NK-92 (cell line): ENCODE data around the gene ZWILCH.
"Not testable (repeated sequence)": the region's sequence is repeated elsewhere in the genome, so short reads cannot be mapped to it uniquely, and the experiment has no call there.

Source experiments
- DNase-seq: peaks from one replicate; lab custom pipeline; 2025; ENCODE audit not compliant: unreplicated experiment; lab: John Stamatoyannopoulos, UW

The ZWILCH gene

GRCh38 chr15:66504563-66505429 lies at the start of gene ZWILCH, which contains the start of gene RPL4:
TSS of gene ZWILCH (plus strand) at chr15:66505326. CDS start at chr15:66505339, 13 bp downstream.
TSS of gene RPL4 (minus strand) at chr15:66504855. CDS start at chr15:66504790, 65 bp downstream.
- DNase-seq, result no peak

GRCh38 chr15:66456211-66456610 lies 48.9 kb upstream of the ZWILCH start:
- DNase-seq, result no peak

- DNase-seq, result no peak
Observed at GRCh38 chr15:66459818-66460615, 45.1 kb upstream of the ZWILCH start.

GRCh38 chr15:66461294-66461693 lies 43.8 kb upstream of the ZWILCH start:
- DNase-seq, result not testable (repeated sequence)

GRCh38 chr15:66461917-66462316 lies 43.2 kb upstream of the ZWILCH start:
- no peak for DNase-seq

GRCh38 chr15:66462627-66463026 lies 42.5 kb upstream of the ZWILCH start:
- no peak for DNase-seq

GRCh38 chr15:66465294-66465693 lies 39.8 kb upstream of the ZWILCH start:
- DNase-seq, result not testable (repeated sequence)

GRCh38 chr15:66467162-66468040 lies 37.7 kb upstream of the ZWILCH start:
- DNase-seq, result not testable (repeated sequence)

- not testable (repeated sequence) for DNase-seq
Observed at GRCh38 chr15:66470825-66471224, 34.3 kb upstream of the ZWILCH start.

GRCh38 chr15:66472176-66472999 lies 32.7 kb upstream of the ZWILCH start:
- no peak for DNase-seq

- no peak for DNase-seq
Observed at GRCh38 chr15:66474135-66474534, 31.0 kb upstream of the ZWILCH start.

- no peak for DNase-seq
Observed at GRCh38 chr15:66474963-66475362, 30.2 kb upstream of the ZWILCH start.

- no peak for DNase-seq
Observed at GRCh38 chr15:66476535-66476934, 28.6 kb upstream of the ZWILCH start.

GRCh38 chr15:66477011-66477410 lies 28.1 kb upstream of the ZWILCH start:
- DNase-seq, result no peak

GRCh38 chr15:66480267-66480666 lies 24.9 kb upstream of the ZWILCH start:
- no peak for DNase-seq

GRCh38 chr15:66481107-66481856 lies 23.8 kb upstream of the ZWILCH start:
- no peak for DNase-seq

GRCh38 chr15:66482539-66482938 lies 22.6 kb upstream of the ZWILCH start:
- no peak for DNase-seq

- DNase-seq, result no peak
Observed at GRCh38 chr15:66483131-66483566, 22.0 kb upstream of the ZWILCH start.

- no peak for DNase-seq
Observed at GRCh38 chr15:66484539-66485112, 20.5 kb upstream of the ZWILCH start.
